ENCODE data around the gene NR2C1.

DNA sequence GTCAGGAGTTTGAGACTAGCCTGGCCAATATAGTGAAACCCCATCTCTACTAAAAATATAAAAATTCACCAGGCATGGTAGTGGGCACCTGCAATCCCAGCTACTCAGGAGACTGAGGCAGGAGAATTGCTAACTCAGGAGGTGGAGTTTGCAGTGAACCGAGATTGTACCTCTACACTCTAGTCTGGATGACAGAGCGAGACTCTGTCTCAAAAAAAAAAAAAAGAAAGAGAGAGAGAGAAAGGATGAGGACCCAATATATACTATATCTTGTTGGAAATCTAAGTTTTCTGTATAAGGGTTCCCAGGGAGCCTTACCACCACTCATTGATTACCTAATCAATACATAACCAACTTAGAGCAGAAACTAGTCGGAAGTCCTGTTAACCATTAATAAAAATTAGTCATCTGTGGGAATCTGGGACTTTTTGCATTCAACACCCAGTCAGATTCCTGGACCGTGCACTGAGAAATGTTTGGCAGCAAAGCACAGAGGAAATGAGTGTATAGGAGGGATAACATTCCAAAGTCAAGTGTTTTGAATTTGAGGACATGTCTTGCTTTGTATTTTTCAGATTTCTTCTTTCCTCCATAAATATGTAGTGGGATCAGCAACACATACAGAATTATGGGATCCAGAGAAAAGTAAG is 44.8 kb upstream of the NR2C1 start:
- TF ChIP-seq POLR2A (IDR thresholded peaks at IDR 0.05), result no peak
- no peak for TF ChIP-seq CTCF (IDR thresholded peaks at IDR 0.05)
